Gastroesophageal sphincter (tissue), 3 donors: Measurements from ENCODE around the gene XKR7.

Experiments used
- POLR2AphosphoS5 ChIP-seq: sonication (generic); formaldehyde crosslinking; IDR thresholded peaks from one replicate; pipeline ENCODE4 v1.6.1; 2017; ENCODE audit warnings: antibody characterized with exemption
- TF ChIP-seq, protein P1 (sequence below), 4 experiments: fragments of 200-600 bp in 2 of 4; fragments of 450-650 bp in 2 of 4; sonication (generic) in 1 of 4; IDR thresholded peaks; one replicate each; pipeline ENCODE4 v1.5.1; 2017 to 2019; ENCODE audit warnings: antibody characterized with exemption in 4 of 4, mild to moderate bottlenecking in 2 of 4, moderate library complexity in 2 of 4

- no peak for TF ChIP-seq POLR2AphosphoS5
- TF ChIP-seq, protein P1, sequence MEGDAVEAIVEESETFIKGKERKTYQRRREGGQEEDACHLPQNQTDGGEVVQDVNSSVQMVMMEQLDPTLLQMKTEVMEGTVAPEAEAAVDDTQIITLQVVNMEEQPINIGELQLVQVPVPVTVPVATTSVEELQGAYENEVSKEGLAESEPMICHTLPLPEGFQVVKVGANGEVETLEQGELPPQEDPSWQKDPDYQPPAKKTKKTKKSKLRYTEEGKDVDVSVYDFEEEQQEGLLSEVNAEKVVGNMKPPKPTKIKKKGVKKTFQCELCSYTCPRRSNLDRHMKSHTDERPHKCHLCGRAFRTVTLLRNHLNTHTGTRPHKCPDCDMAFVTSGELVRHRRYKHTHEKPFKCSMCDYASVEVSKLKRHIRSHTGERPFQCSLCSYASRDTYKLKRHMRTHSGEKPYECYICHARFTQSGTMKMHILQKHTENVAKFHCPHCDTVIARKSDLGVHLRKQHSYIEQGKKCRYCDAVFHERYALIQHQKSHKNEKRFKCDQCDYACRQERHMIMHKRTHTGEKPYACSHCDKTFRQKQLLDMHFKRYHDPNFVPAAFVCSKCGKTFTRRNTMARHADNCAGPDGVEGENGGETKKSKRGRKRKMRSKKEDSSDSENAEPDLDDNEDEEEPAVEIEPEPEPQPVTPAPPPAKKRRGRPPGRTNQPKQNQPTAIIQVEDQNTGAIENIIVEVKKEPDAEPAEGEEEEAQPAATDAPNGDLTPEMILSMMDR (IDR thresholded peaks at IDR 0.05), result no peak
These were observed 45.4 kb upstream of the XKR7 start for GRCh38 chr20:31922588-31922987.
